22Rv1 (cell line): ENCODE measurements around the gene GPX4.

Source experiments
- ZFX ChIP-seq: fragments of 450-650 bp; IDR thresholded peaks from 2 replicates; pipeline ENCODE4 v1.6.1; 2017; ENCODE audit warnings: antibody characterized with exemption, borderline replicate concordance
- TF ChIP-seq, protein P1 (sequence below): fragments of 450-650 bp; IDR thresholded peaks from 2 replicates; pipeline ENCODE4 v1.5.1; 2017; ENCODE audit warnings: mild to moderate bottlenecking

DNA sequence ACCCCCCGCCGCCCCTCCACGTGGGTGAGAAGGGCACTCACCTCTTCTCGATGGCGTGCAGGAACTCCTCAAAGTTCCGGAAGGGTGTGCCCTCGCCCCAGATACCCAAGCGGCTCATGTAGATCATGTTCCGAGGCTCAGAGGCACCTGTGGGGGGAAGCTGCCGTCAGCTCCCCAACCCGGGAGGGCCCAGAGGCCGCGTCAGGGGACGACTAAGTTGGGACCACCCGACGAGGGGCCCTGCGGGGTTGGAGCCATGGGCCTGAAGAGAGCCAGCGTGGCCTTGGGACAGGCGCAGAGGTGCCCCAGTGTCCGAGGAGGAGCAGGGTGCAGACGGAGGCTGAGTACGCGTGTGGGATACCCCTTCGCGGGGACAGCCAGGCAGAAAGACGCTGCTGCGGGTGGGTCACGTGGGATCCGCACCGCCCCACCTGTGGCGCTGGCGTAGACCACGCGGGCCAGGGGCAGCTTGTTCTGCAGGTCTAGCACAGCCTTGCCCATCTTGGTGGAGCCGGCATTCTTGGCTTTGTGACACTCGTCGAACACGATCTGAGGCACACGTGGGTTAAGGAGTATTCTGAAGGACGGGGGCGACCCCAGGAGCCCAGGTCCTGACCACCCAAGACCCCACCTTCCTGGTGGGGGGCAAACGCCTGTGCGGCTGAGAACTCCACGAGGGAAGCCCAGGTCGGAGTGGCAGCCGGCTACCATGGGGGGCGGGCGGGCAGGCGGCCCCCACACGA lies 15.9 kb downstream of the GPX4 start:
- TF ChIP-seq, protein P1, sequence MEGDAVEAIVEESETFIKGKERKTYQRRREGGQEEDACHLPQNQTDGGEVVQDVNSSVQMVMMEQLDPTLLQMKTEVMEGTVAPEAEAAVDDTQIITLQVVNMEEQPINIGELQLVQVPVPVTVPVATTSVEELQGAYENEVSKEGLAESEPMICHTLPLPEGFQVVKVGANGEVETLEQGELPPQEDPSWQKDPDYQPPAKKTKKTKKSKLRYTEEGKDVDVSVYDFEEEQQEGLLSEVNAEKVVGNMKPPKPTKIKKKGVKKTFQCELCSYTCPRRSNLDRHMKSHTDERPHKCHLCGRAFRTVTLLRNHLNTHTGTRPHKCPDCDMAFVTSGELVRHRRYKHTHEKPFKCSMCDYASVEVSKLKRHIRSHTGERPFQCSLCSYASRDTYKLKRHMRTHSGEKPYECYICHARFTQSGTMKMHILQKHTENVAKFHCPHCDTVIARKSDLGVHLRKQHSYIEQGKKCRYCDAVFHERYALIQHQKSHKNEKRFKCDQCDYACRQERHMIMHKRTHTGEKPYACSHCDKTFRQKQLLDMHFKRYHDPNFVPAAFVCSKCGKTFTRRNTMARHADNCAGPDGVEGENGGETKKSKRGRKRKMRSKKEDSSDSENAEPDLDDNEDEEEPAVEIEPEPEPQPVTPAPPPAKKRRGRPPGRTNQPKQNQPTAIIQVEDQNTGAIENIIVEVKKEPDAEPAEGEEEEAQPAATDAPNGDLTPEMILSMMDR = no peak
- no peak for TF ChIP-seq ZFX
